Measurements from ENCODE around the gene ABHD2.
"Not testable (repeated sequence)": the region's sequence is repeated elsewhere in the genome, so short reads cannot be mapped to it uniquely, and the experiment has no call there.

The ABHD2 gene

GRCh38 chr15:89139613-89140499, 51.6 kb downstream of the ABHD2 start:
- intact Hi-C loops (cut with DNase I; ENCODE audit: low total_unique reads) = no loop called here
- Histone ChIP-seq H3K9me3 (no peaks in the 10 kb centered on the region), H3K4me3 (no peak overlapping the region), H3K27ac (peak overlapping the region; percentile 67 to 85), H3K36me3 (no peaks in the 10 kb centered on the region), H3K4me1 (peaks cover 0 to 94% (median 66%) of the 10 kb centered on the region in 4 donors), H3K27me3 (no peaks in the 10 kb centered on the region)
- TF ChIP-seq, protein P1, sequence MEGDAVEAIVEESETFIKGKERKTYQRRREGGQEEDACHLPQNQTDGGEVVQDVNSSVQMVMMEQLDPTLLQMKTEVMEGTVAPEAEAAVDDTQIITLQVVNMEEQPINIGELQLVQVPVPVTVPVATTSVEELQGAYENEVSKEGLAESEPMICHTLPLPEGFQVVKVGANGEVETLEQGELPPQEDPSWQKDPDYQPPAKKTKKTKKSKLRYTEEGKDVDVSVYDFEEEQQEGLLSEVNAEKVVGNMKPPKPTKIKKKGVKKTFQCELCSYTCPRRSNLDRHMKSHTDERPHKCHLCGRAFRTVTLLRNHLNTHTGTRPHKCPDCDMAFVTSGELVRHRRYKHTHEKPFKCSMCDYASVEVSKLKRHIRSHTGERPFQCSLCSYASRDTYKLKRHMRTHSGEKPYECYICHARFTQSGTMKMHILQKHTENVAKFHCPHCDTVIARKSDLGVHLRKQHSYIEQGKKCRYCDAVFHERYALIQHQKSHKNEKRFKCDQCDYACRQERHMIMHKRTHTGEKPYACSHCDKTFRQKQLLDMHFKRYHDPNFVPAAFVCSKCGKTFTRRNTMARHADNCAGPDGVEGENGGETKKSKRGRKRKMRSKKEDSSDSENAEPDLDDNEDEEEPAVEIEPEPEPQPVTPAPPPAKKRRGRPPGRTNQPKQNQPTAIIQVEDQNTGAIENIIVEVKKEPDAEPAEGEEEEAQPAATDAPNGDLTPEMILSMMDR (IDR thresholded peaks at IDR 0.05) = peak; percentile 2 to 27
- peak in 1 of 2 donors; percentile 75 for DNase-seq

DNA sequence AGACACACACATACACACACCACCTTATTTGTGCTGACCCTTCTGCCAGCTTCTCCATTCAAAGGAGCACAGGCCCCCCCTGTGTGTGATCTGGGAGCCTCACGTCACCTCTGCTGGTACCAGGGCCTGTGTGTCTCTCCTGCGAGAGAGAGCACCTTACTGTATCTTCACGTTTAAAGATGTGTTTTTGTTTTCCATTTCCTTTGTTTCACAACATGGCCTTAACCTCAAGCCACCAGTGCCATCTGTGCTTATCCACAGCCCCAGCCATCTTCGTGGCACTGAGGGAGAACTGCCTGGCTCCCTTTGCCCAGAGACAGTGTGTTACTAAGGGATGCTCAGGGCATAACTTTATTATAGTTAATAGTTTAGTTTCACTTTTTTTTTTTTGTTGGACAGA, 52.3 kb downstream of the ABHD2 start:
- peak overlapping the region; percentile 67 to 85 for H3K27ac ChIP-seq
- no peaks in the 10 kb centered on the region for H3K9me3 ChIP-seq
- no peak overlapping the region for H3K4me3 ChIP-seq
- H3K27me3 ChIP-seq = no peaks in the 10 kb centered on the region
- TF ChIP-seq, protein P1 (IDR thresholded peaks at IDR 0.05) = no peak
- DNase-seq = no peak
- no peaks in the 10 kb centered on the region for H3K36me3 ChIP-seq
- intact Hi-C loops (cut with DNase I; ENCODE audit: low total_unique reads) = no loop called here
- H3K4me1 ChIP-seq = peaks cover 0 to 96% (median 66%) of the 10 kb centered on the region in 4 donors

- Histone ChIP-seq H3K27ac (peak overlapping the region; percentile 67 to 85), H3K4me1 (peaks cover 0 to 90% (median 64%) of the 10 kb centered on the region in 4 donors)
- H3K36me3 ChIP-seq; H3K4me3 ChIP-seq; H3K27me3 ChIP-seq; H3K9me3 ChIP-seq; intact Hi-C loops (cut with DNase I; ENCODE audit: low total_unique reads): not testable (repeated sequence)
- peak in 1 of 2 donors; percentile 55 for DNase-seq
These were observed 52.9 kb downstream of the ABHD2 start for GRCh38 chr15:89141159-89141558.

- Histone ChIP-seq H3K9me3 (no peaks in the 10 kb centered on the region), H3K27me3 (no peaks in the 10 kb centered on the region), H3K4me1 (peaks cover 0 to 83% (median 57%) of the 10 kb centered on the region in 4 donors), H3K4me3 (no peak overlapping the region), H3K27ac (peak overlapping the region; percentile 67 to 85), H3K36me3 (no peaks in the 10 kb centered on the region)
- intact Hi-C loops (cut with DNase I; ENCODE audit: low total_unique reads) = no loop called here
- no peak for DNase-seq
- TF ChIP-seq, protein P1 (IDR thresholded peaks at IDR 0.05) = no peak
These were observed 53.6 kb downstream of the ABHD2 start for GRCh38 chr15:89141885-89142284.

DNA sequence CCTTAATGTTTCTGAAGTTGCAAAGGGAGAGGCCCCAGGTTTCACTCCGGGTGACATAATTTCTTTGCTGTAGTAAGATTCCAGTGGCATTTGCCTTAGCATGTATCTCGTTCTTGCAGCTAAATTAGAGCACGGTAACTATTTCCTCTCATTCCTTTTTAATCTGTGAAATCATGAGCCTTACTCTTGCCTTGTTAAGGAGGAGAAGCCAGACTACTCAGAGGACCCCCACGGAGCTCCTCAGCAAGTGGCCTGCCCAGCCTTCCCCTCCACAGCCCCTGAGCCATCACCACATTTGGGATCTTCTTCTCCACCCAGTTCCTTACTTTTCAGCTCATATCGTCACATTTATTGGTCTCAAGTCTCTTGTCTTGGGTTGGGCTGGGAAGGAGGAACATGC, 54.2 kb downstream of the ABHD2 start:
- Histone ChIP-seq H3K36me3 (no peaks in the 10 kb centered on the region), H3K4me1 (peaks cover 0 to 78% (median 51%) of the 10 kb centered on the region in 4 donors), H3K4me3 (no peak overlapping the region), H3K27me3 (no peaks in the 10 kb centered on the region), H3K9me3 (no peaks in the 10 kb centered on the region), H3K27ac (peak overlapping the region; percentile 67 to 85)
- TF ChIP-seq, protein P1 (IDR thresholded peaks at IDR 0.05) = no peak
- DNase-seq = no peak
- intact Hi-C loops (cut with DNase I; ENCODE audit: low total_unique reads) = no loop called here

DNA sequence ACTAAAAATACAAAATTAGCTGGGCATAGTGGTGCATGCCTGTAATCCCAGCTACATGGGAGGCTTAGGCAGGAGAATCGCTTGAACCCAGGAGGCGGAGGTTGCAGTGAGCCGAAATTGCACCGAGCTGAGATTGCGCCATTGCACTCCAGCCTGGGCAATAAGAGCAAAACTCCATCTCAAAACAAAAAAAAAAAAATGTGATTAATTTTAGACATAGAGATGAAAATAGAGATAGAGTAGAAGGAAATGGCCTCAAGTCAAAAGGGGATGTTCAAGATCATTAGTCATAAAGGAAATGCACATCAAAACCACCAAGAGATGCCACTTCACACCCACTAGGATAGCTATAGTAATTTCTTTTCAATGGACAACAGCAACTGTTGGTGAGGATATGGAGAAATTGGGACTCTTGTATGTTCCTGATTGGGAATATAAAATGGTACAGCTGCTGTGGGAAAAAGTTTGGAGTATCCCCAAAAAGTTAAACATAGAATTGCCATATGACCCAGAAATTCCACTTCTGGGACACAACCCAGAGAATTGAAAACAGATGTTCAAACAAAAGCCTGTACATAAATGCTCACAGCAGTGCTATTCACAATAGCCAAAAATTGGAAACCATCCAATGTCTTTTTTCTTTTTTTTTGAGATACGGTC, 55.4 kb downstream of the ABHD2 start:
- no peaks in the 10 kb centered on the region for H3K9me3 ChIP-seq

More for the DNA sequence above, 55.4 kb downstream of the ABHD2 start:
- TF ChIP-seq, protein P1 (IDR thresholded peaks at IDR 0.05) = no peak
- Histone ChIP-seq H3K4me1 (peaks cover 0 to 66% (median 40%) of the 10 kb centered on the region in 4 donors), H3K27ac (peak overlapping the region; percentile 42 to 85), H3K27me3 (no peaks in the 10 kb centered on the region), H3K36me3 (no peaks in the 10 kb centered on the region), H3K4me3 (no peak overlapping the region)
- DNase-seq = peak in 1 of 2 donors; percentile 64
- intact Hi-C loops (cut with DNase I; ENCODE audit: low total_unique reads) = no loop called here

All from tibial artery (tissue), 4 donors.